Loucy (cell line): Measurements from ENCODE around the gene PRDM4.
"Not testable (repeated sequence)": the region's sequence is repeated elsewhere in the genome, so short reads cannot be mapped to it uniquely, and the experiment has no call there.

ENCODE experiments used
- H2AFZ ChIP-seq: fragments of 200-600 bp; sonication (generic); 2 replicates; pipeline ENCODE4 v1.6.0; 2016; ENCODE audit warnings: antibody characterized with exemption, mild to moderate bottlenecking, low read length, moderate library complexity
- H3F3A ChIP-seq: fragments of 200-600 bp; 2 replicates; pipeline ENCODE4 v1.6.0; 2016; ENCODE audit warnings: antibody characterized with exemption, low read depth, mild to moderate bottlenecking
- H3K27me3 ChIP-seq: fragments of 200-600 bp; sonication (generic); 2 replicates; pipeline ENCODE4 v1.6.1; 2014; ENCODE audit warnings: low read length, mild to moderate bottlenecking; ENCODE audit not compliant: insufficient read depth, poor library complexity, severe bottlenecking
- H3K36me3 ChIP-seq: fragments of 200-600 bp; sonication (generic); 2 replicates; pipeline ENCODE4 v1.6.1; 2016; ENCODE audit warnings: low read length; ENCODE audit not compliant: insufficient read depth
- H3K4me1 ChIP-seq: fragments of 200-600 bp; sonication (generic); 2 replicates; pipeline ENCODE4 v1.5.1; 2014; ENCODE audit warnings: low read length, mild to moderate bottlenecking; ENCODE audit not compliant: insufficient read depth, poor library complexity, severe bottlenecking
- H3K4me2 ChIP-seq: fragments of 200-600 bp; sonication (generic); 2 replicates; pipeline ENCODE4 v1.6.0; 2014; ENCODE audit warnings: antibody characterized with exemption, low read length, low read depth, mild to moderate bottlenecking; ENCODE audit not compliant: poor library complexity, severe bottlenecking
- H3K4me3 ChIP-seq: fragments of 200-600 bp; sonication (generic); 2 replicates; pipeline ENCODE4 v1.5.1; 2014; ENCODE audit warnings: low read length, mild to moderate bottlenecking, mixed read lengths; ENCODE audit not compliant: poor library complexity, severe bottlenecking
- H3K79me2 ChIP-seq: fragments of 200-600 bp; sonication (generic); 2 replicates; pipeline ENCODE4 v1.6.1; 2014; ENCODE audit warnings: low read length; ENCODE audit not compliant: insufficient read depth
- H3K9ac ChIP-seq: fragments of 200-600 bp; sonication (generic); 2 replicates; pipeline ENCODE4 v1.6.0; 2014; ENCODE audit warnings: mild to moderate bottlenecking, low read depth, low read length, moderate library complexity; ENCODE audit not compliant: poor library complexity, severe bottlenecking
- H3K9me2 ChIP-seq: fragments of 200-600 bp; sonication (generic); replicated peaks from 2 replicates; pipeline ENCODE4 v1.6.1; 2016; ENCODE audit warnings: low read depth, low read length, mixed read lengths
- H3K9me3 ChIP-seq: fragments of 200-600 bp; sonication (generic); 2 replicates; pipeline ENCODE4 v1.6.1; 2014; ENCODE audit warnings: mild to moderate bottlenecking, antibody characterized with exemption, low read length, low read depth; ENCODE audit not compliant: insufficient read depth
- H4K20me1 ChIP-seq: fragments of 200-600 bp; sonication (generic); 2 replicates; pipeline ENCODE4 v1.6.0; 2014; ENCODE audit warnings: antibody characterized with exemption, low read length, mild to moderate bottlenecking; ENCODE audit not compliant: insufficient read depth, poor library complexity, severe bottlenecking
- CTCF ChIP-seq: fragments of 200-600 bp; sonication (generic); conservative IDR thresholded peaks from 2 replicates; pipeline ENCODE4 v1.5.1; 2014; ENCODE audit warnings: mild to moderate bottlenecking, antibody characterized with exemption, low read length
- EZH2phosphoT487 ChIP-seq: fragments of 200-600 bp; IDR thresholded peaks from 2 replicates; pipeline ENCODE4 v1.6.1; 2018; ENCODE audit warnings: antibody characterized with exemption, mild to moderate bottlenecking, moderate library complexity, borderline replicate concordance

Gene PRDM4

GRCh38 chr12:107732365-107732764 lies 28.6 kb downstream of the PRDM4 start:
- Histone ChIP-seq H3K9me3 (no peaks in the 10 kb centered on the region), H3K79me2 (no peaks in the 10 kb centered on the region), H2AFZ (no peak overlapping the region), H3F3A (no peaks in the 10 kb centered on the region), H3K4me1 (no peaks in the 10 kb centered on the region), H3K4me3 (no peak overlapping the region), H3K9ac (no peak overlapping the region), H3K4me2 (no peak overlapping the region), H3K9me2 (no peaks in the 10 kb centered on the region), H3K36me3 (peaks cover 45% of the 10 kb centered on the region), H4K20me1 (no peaks in the 10 kb centered on the region), H3K27me3 (no peaks in the 10 kb centered on the region)
- TF ChIP-seq CTCF (no peak), EZH2phosphoT487 (no peak)

- no peaks in the 10 kb centered on the region for H3K9me2 ChIP-seq
- no peaks in the 10 kb centered on the region for H3K4me1 ChIP-seq
- no peak overlapping the region for H3K9ac ChIP-seq
- peaks cover 35% of the 10 kb centered on the region for H3K36me3 ChIP-seq
- no peak overlapping the region for H3K4me3 ChIP-seq
- TF ChIP-seq EZH2phosphoT487 = no peak
- TF ChIP-seq CTCF = no peak
- H2AFZ ChIP-seq = no peak overlapping the region
- no peaks in the 10 kb centered on the region for H3K79me2 ChIP-seq
- no peaks in the 10 kb centered on the region for H3F3A ChIP-seq
- H3K4me2 ChIP-seq = no peak overlapping the region
- H4K20me1 ChIP-seq = no peaks in the 10 kb centered on the region
- no peaks in the 10 kb centered on the region for H3K9me3 ChIP-seq
- H3K27me3 ChIP-seq = no peaks in the 10 kb centered on the region
Observed at GRCh38 chr12:107731366-107731765, 29.6 kb downstream of the PRDM4 start.

GRCh38 chr12:107730618-107731341 lies 30.2 kb downstream of the PRDM4 start:
- no peak overlapping the region for H2AFZ ChIP-seq
- no peaks in the 10 kb centered on the region for H3K9me3 ChIP-seq
- no peak overlapping the region for H3K9ac ChIP-seq
- peaks cover 29% of the 10 kb centered on the region for H3K36me3 ChIP-seq
- H3K27me3 ChIP-seq = no peaks in the 10 kb centered on the region
- no peaks in the 10 kb centered on the region for H3F3A ChIP-seq
- H3K9me2 ChIP-seq = no peaks in the 10 kb centered on the region
- H3K79me2 ChIP-seq = no peaks in the 10 kb centered on the region
- no peak overlapping the region for H3K4me3 ChIP-seq
- no peak overlapping the region for H3K4me2 ChIP-seq
- no peaks in the 10 kb centered on the region for H3K4me1 ChIP-seq
- H4K20me1 ChIP-seq = no peaks in the 10 kb centered on the region
- TF ChIP-seq CTCF (no peak), EZH2phosphoT487 (no peak)

GRCh38 chr12:107727742-107728141 lies 33.2 kb downstream of the PRDM4 start:
- H3F3A ChIP-seq, H3K36me3 ChIP-seq, H3K9me2 ChIP-seq, H2AFZ ChIP-seq, H3K9me3 ChIP-seq, H3K4me1 ChIP-seq, H3K9ac ChIP-seq, H4K20me1 ChIP-seq, H3K27me3 ChIP-seq, H3K4me3 ChIP-seq, H3K79me2 ChIP-seq, H3K4me2 ChIP-seq: not testable (repeated sequence)

- not testable (repeated sequence) for H3K79me2 ChIP-seq, H3K27me3 ChIP-seq, H3F3A ChIP-seq, H3K36me3 ChIP-seq, H3K4me2 ChIP-seq, H3K4me1 ChIP-seq, H2AFZ ChIP-seq, H3K4me3 ChIP-seq, H3K9ac ChIP-seq, H3K9me3 ChIP-seq, H4K20me1 ChIP-seq, H3K9me2 ChIP-seq
Observed at GRCh38 chr12:107727327-107727726, 33.6 kb downstream of the PRDM4 start.
